ENCODE results near the gene ZACN. TPM values are rescaled to one million over a fixed set of nuclear protein-coding genes. Genes with fewer than 3 reads are reported as not detected.
"Not testable (repeated sequence)": the region's sequence is repeated elsewhere in the genome, so short reads cannot be mapped to it uniquely, and the experiment has no call there.

ZACN gene
- total and polyA plus RNA-seq, 2 donors (not counting 3 experiments of a cell fraction or from before 2014, with no cell fraction given) = 0.18 TPM; not detected in 1

DNA sequence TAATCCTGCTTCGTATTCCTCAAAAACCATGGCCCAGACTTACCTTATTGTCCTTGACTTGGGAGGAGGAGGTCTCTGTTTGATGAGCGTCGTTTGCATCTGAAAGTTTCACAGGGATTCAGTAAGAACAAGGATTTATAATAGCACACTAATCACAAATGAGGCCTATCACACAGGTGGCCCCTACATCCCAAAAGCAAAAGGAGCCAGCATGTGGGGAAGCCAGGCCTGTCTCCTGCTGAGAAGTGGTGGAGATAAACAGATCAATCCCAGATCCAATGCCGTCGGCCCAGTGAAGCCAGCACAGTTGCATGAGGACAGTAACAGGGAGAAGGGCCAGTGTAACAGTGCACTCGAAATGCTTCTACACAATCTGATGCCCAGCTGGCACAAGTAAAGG is 38.6 kb upstream of the ZACN start:
- no TSS peak for BruUV-seq (replicated peaks)
- TF ChIP-seq EZH2 (IDR thresholded peaks at IDR 0.05; ENCODE audit: borderline replicate concordance, low read depth, low read length, severe bottlenecking) (no peak), JUN (IDR thresholded peaks at IDR 0.05; ENCODE audit: borderline replicate concordance, insufficient read depth, insufficient read length, low read depth) (no peak)
- H4K20me1 ChIP-seq (replicated peaks; ENCODE audit: control insufficient read depth, extremely low read depth, insufficient read depth, low read length) = no peaks in the 10 kb centered on the region
- no peak overlapping the region for H2AFZ ChIP-seq (ENCODE audit: low read depth, low read length)
- dilution Hi-C loops (cut with MboI; ENCODE audit: extremely low pct_ligation_motif_present, low sequenced_read_pairs) = no loop called here
- no peaks in the 10 kb centered on the region for H3K27me3 ChIP-seq (ENCODE audit: control insufficient read depth in 2 of 2, insufficient read depth in 2 of 2, low read length in 2 of 2)
- H3K27ac ChIP-seq (ENCODE audit: insufficient read depth, low read depth, low read length) = no peak overlapping the region
- DNase-seq (ENCODE audit: low read depth, low spot score) = no peak
- POLR2A ChIA-PET = no interaction called here
- no peaks in the 10 kb centered on the region for H3K9me1 ChIP-seq (replicated peaks; ENCODE audit: control insufficient read depth, extremely low read depth, insufficient read depth, low read length)
- intact Hi-C loops (cut with micrococcal nuclease) = no loop called here
- no peaks in the 10 kb centered on the region for H3K9me3 ChIP-seq (replicated peaks; ENCODE audit: control insufficient read depth, insufficient read depth, low read length)
- H3K9ac ChIP-seq (replicated peaks; ENCODE audit: extremely low read depth, insufficient read depth, low read length) = no peak overlapping the region
- no peaks in the 10 kb centered on the region for H3K4me1 ChIP-seq (ENCODE audit: control insufficient read depth, extremely low read depth, insufficient read depth, low read length)
- no peaks in the 10 kb centered on the region for H3K79me2 ChIP-seq (ENCODE audit: control insufficient read depth, insufficient read depth, low read length)
- H3K4me3 ChIP-seq (replicated peaks in 1 of 3; ENCODE audit: insufficient read depth in 1 of 3, low read depth in 1 of 3, low read length in 3 of 3) = no peak overlapping the region
- peaks cover 22 to 48% of the 10 kb centered on the region in 2 experiments for H3K36me3 ChIP-seq (ENCODE audit: control insufficient read depth in 2 of 2, extremely low read depth in 1 of 2, insufficient read depth in 2 of 2, low read length in 2 of 2)
- H3K4me2 ChIP-seq (ENCODE audit: insufficient read depth, low read length) = no peak overlapping the region
- FAIRE-seq = no peak
- CTCF ChIA-PET = interaction anchor here (1.1 to 3.7 kb wide), 2 partner anchors 8 to 26 kb away, joined by 5 to 19 read pairs; no protein-coding TSS in a partner anchor

DNA sequence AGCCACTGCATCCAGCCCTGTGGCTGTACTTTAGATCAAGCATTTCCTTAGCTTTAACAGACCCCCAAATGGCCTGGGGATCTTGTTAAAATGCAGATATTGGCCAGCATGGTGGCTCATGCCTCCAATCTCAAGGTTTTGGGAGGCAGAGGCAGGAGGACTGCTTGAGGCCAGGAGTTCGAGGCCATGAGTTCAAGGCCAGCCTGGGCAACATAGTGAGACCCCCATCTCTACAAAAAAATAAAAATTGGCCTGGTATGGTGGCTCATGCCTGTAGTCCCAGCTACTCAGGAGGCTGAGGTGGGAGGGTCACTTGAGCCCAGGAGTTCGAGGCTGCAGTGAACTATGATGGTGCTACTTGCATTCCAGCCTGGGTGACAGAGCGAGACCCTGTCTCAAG is 36.1 kb upstream of the ZACN start:
- H3K27me3 ChIP-seq (ENCODE audit: control insufficient read depth in 2 of 2, insufficient read depth in 2 of 2, low read length in 2 of 2); intact Hi-C loops (cut with micrococcal nuclease); POLR2A ChIA-PET; H2AFZ ChIP-seq (ENCODE audit: low read depth, low read length); FAIRE-seq; H3K9ac ChIP-seq (replicated peaks; ENCODE audit: extremely low read depth, insufficient read depth, low read length); H3K4me1 ChIP-seq (ENCODE audit: control insufficient read depth, extremely low read depth, insufficient read depth, low read length); DNase-seq (ENCODE audit: low read depth, low spot score); H3K9me3 ChIP-seq (replicated peaks; ENCODE audit: control insufficient read depth, insufficient read depth, low read length); BruUV-seq (replicated peaks); H3K27ac ChIP-seq (ENCODE audit: insufficient read depth, low read depth, low read length); H3K9me1 ChIP-seq (replicated peaks; ENCODE audit: control insufficient read depth, extremely low read depth, insufficient read depth, low read length); H4K20me1 ChIP-seq (replicated peaks; ENCODE audit: control insufficient read depth, extremely low read depth, insufficient read depth, low read length); H3K4me3 ChIP-seq (replicated peaks in 1 of 3; ENCODE audit: insufficient read depth in 1 of 3, low read depth in 1 of 3, low read length in 3 of 3); H3K4me2 ChIP-seq (ENCODE audit: insufficient read depth, low read length); dilution Hi-C loops (cut with MboI; ENCODE audit: extremely low pct_ligation_motif_present, low sequenced_read_pairs); H3K79me2 ChIP-seq (ENCODE audit: control insufficient read depth, insufficient read depth, low read length): not testable (repeated sequence)
- peaks cover 23 to 57% of the 10 kb centered on the region in 2 experiments for H3K36me3 ChIP-seq (ENCODE audit: control insufficient read depth in 2 of 2, extremely low read depth in 1 of 2, insufficient read depth in 2 of 2, low read length in 2 of 2)
- CTCF ChIA-PET = interaction anchor here (0.8 kb wide), 1 partner anchor 16 kb away, joined by 3 read pairs; no protein-coding TSS in a partner anchor

DNA sequence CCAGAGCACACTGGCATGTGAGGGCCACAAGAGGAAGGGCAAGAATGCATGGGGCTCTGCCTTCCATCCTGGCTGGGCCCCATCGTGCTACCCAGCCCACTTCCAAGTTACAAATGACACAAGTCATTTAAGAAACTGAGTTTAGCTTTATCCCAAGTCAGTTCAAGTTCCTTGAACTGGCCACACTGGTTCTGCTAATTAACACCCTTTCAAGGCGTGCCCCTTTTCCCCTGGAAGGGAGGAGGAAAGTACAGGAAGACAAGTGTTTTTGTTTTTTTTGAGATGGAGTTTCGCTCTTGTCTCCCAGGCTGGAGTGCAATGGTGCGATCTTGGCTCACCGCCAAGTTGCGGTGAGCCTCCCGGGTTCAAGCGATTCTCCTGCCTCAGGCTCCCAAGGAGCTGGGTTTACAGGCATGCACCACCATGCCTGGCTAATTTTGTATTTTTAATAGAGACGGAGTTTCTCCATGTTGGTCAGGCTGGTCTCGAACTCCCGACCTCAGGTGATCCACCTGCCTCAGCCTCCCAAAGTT is 34.4 kb upstream of the ZACN start:
- H3K36me3 ChIP-seq (ENCODE audit: control insufficient read depth in 2 of 2, extremely low read depth in 1 of 2, insufficient read depth in 2 of 2, low read length in 2 of 2) = peaks cover 25 to 64% of the 10 kb centered on the region in 2 experiments
- H2AFZ ChIP-seq (ENCODE audit: low read depth, low read length); H3K79me2 ChIP-seq (ENCODE audit: control insufficient read depth, insufficient read depth, low read length); FAIRE-seq; H4K20me1 ChIP-seq (replicated peaks; ENCODE audit: control insufficient read depth, extremely low read depth, insufficient read depth, low read length); intact Hi-C loops (cut with micrococcal nuclease); CTCF ChIA-PET; H3K4me2 ChIP-seq (ENCODE audit: insufficient read depth, low read length); H3K4me1 ChIP-seq (ENCODE audit: control insufficient read depth, extremely low read depth, insufficient read depth, low read length); H3K9me1 ChIP-seq (replicated peaks; ENCODE audit: control insufficient read depth, extremely low read depth, insufficient read depth, low read length); H3K9me3 ChIP-seq (replicated peaks; ENCODE audit: control insufficient read depth, insufficient read depth, low read length); POLR2A ChIA-PET; H3K27ac ChIP-seq (ENCODE audit: insufficient read depth, low read depth, low read length); H3K4me3 ChIP-seq (replicated peaks in 1 of 3; ENCODE audit: insufficient read depth in 1 of 3, low read depth in 1 of 3, low read length in 3 of 3); BruUV-seq (replicated peaks); H3K9ac ChIP-seq (replicated peaks; ENCODE audit: extremely low read depth, insufficient read depth, low read length); DNase-seq (ENCODE audit: low read depth, low spot score); dilution Hi-C loops (cut with MboI; ENCODE audit: extremely low pct_ligation_motif_present, low sequenced_read_pairs); H3K27me3 ChIP-seq (ENCODE audit: control insufficient read depth in 2 of 2, insufficient read depth in 2 of 2, low read length in 2 of 2): not testable (repeated sequence)

Data from endothelial cell of umbilical vein (primary cell).